G401.6 (cell line): ENCODE results near the gene DUOXA1.
"Not testable (repeated sequence)": the region's sequence is repeated elsewhere in the genome, so short reads cannot be mapped to it uniquely, and the experiment has no call there.

Experiments used
- FAIRE-seq: peaks from 2 replicates; lab custom pipeline; 2012; peaks lifted over from hg19 to GRCh38; lab: Jason Lieb, UNC

The DUOXA1 gene

DNA sequence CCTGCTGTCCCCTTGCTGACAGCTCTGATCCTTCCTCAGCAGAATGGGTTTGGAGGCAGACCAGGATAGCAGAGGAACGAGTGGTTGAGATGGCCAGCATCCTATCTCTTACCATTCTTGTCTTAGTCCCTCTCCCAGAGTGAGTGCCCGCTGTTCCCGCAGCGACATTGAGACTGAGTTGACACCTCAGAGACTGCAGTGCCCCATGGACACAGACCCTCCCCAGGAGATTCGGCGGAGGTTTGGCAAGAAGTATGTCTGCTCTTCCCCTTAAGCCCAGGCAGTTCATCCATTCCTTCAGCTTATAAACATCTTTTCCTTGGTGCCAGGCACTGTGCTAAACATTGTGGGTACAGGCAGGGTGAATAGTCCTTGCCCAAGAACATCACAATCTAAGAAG is 21.3 kb upstream of the DUOXA1 start:
- FAIRE-seq = no peak

GRCh38 chr15:45150481-45150880 is 20.8 kb upstream of the DUOXA1 start:
- FAIRE-seq = no peak

DNA sequence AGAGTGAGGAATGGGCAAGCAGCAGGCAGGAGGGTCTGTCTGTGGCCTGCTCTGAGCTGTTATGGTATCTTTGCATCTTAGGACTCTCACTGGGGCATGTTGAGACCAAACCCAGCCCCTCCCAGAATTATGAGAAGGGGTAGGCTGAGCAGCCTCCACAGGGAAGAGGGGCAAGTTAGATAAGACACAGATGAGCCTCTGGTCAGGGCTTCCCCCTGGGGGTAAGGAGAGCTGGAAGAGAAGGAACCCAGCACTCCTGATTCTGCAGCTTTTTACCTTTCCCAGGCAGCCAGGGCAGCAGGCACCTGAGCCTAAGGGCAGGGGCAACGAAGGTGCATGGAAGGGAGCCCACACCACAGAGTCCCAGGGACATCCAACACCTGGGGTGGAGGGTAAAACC is 19.4 kb upstream of the DUOXA1 start:
- FAIRE-seq = no peak

- no peak for FAIRE-seq
These were observed 18.7 kb upstream of the DUOXA1 start for GRCh38 chr15:45148076-45149059.

GRCh38 chr15:45147606-45148005 is 17.9 kb upstream of the DUOXA1 start:
- no peak for FAIRE-seq

DNA sequence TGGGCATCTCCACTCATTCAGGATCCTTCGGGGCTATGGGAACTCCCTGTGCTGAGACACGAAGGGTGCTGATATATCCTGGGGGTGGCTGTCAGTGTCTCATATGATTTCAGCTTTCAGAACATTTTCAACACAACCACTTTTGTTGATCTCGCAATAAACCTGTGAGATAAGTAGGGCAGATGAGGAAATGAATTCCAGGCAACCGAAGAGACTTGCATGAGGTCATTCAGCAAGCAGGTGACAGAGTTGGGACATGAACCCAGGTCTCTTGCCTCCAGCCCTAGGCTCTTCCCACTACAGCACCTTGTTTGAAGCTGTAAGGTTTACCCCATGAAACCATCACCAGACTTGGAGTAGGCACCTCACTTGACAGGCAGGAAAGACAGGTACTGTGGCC is 16.7 kb upstream of the DUOXA1 start:
- no peak for FAIRE-seq

DNA sequence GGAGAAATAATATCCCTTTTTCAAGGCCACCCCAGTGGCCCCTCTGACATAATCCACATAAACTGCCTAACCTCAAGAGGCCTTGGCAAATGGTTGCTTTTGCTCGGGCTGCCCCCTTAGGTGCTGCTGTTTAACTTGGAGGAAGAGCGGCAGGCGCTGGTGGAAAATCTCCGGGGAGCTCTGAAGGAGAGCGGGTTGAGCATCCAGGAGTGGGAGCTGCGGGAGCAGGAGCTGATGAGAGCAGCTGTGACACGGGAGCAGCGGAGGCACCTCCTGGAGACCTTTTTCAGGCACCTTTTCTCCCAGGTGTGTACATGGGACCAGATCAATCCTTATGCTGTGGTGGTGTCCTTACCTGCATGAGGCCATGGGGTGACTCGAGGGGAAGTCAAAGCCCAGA is 15.1 kb upstream of the DUOXA1 start:
- no peak for FAIRE-seq

DNA sequence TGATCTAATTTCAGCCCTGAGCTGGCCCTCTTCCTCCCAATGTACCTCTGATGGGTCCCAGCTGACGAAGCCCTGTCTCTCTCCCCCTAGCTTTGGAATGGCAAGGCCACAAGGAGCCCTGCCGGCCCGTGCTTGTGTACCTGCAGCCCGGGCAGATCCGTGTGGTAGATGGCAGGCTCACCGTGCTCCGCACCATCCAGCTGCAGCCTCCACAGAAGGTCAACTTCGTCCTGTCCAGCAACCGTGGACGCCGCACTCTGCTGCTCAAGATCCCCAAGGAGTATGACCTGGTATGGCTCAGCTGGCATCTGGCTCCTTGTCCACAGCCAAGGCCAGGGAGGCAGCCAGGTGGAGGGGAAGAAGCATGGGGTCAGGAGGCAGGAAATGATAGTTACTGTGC is 14.3 kb upstream of the DUOXA1 start:
- no peak for FAIRE-seq

- no peak for FAIRE-seq
These were observed 13.4 kb upstream of the DUOXA1 start for GRCh38 chr15:45143056-45143455.

GRCh38 chr15:45141386-45141785 is 11.7 kb upstream of the DUOXA1 start:
- no peak for FAIRE-seq

GRCh38 chr15:45140557-45141250 is 11.0 kb upstream of the DUOXA1 start:
- no peak for FAIRE-seq

- FAIRE-seq = no peak
These were observed 10.1 kb upstream of the DUOXA1 start for GRCh38 chr15:45139770-45140169.

GRCh38 chr15:45138814-45139765 is 9.4 kb upstream of the DUOXA1 start:
- no peak for FAIRE-seq

DNA sequence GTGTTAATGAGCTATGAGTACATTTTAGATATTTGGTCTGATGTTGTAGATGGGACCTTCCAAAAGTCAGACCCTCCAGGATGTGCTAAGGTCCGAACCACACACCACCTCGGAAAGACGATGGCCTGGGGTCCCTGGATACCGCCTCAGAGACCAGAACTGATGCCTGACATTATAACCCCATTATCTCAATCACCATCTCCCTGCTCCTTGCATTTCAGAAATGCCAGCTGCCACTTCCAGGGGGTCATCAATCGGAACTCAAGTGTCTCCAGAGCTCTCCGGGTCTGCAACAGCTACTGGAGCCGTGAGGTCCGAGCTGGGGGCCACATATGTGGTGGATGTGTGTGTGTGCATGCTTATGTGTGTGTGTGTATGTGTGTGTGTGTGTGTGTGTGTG is 8.0 kb upstream of the DUOXA1 start:
- FAIRE-seq = no peak

DNA sequence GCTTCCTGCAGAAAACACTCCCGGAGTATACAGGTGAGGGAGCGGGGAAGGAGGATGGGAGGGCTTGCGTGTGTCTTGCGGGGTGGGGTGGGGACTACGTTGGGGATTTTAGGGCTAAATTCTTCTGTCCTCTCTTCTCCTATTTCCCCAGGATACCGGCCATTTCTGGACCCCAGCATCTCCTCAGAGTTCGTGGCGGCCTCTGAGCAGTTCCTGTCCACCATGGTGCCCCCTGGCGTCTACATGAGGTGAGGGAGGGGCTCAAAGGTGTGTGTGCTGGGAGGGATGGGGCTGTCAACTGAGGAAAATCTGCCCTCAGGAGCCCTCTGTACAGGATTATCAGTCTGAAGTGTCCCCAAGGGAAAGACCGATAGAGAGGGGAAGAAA is 6.7 kb upstream of the DUOXA1 start:
- no peak for FAIRE-seq

DNA sequence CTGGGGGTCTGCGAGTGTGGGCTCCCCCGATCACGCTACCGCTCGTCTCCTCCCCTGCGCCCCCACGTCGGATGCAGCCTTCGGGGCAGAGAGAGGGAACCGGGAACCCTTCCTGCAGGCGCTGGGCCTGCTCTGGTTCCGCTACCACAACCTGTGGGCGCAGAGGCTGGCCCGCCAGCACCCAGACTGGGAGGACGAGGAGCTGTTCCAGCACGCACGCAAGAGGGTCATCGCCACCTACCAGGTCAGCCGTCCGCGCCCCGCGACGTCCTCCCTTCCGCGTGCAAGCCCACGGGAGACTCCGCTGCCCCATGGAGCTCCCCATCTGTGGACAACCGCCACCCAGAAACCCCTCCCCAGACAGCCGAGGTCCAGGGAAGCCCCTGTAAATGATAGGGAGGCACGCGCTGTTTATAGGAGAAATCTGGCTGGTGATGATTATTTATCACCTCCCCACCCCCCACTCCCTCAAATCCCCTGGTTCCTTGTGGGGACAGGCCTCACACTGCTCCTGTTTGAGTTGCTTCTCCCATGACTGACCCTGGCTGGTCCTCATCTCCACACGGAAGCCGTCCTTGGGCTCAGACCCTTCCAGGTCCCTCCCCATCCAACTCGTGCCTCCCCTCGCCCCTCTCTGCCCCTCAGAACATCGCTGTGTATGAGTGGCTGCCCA is 6.2 kb upstream of the DUOXA1 start:
- not testable (repeated sequence) for FAIRE-seq

DNA sequence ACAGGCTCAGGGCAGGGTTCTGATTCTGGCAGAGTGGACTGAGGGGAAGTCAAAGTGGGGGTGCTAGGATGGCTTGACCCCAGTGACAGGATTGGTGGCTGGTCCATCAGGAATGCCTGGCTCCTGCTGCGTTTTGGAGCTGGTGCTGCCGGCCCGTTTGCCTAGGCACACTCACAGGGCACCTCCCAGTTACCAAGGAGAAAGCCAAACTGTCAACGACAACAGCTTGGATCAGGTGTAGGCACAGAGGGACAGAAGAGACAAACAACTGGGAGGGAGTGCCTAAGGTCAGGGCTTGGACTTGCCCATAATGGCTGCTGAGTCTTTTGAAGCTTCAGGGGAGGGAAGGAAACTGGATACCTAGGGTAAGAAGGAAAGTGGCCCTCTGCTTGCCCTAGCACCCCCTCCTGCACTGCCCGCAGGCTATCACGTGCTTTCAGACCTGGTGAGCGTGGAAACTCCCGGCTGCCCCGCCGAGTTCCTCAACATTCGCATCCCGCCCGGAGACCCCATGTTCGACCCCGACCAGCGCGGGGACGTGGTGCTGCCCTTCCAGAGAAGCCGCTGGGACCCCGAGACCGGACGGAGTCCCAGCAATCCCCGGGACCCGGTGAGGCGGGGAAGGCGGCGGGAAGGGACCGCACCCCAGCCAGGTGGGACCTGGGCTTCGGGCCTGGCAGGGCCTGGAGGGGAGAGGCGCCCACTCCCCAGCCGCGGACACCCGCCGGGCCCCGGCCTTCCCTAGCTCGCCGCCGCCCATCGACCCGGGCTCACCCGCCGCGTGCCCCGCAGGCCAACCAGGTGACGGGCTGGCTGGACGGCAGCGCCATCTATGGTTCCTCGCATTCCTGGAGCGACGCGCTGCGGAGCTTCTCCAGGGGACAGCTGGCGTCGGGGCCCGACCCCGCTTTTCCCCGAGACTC is 5.3 kb upstream of the DUOXA1 start:
- no peak for FAIRE-seq

GRCh38 chr15:45134046-45134445 is 4.4 kb upstream of the DUOXA1 start:
- no peak for FAIRE-seq

- no peak for FAIRE-seq
These were observed 3.9 kb upstream of the DUOXA1 start for GRCh38 chr15:45133561-45133920.

- no peak for FAIRE-seq
These were observed 3.3 kb upstream of the DUOXA1 start for GRCh38 chr15:45132844-45133560.
